Astrocyte (in vitro differentiated cells and primary cell): ENCODE measurements around the gene CCNT2. TPM values are rescaled to one million over a fixed set of nuclear protein-coding genes. Genes with fewer than 3 reads are reported as not detected.

ENCODE experiments used
- DNase-seq: peaks from one replicate; pipeline ENCODE4 v3.0.0-alpha.2; 2010; ENCODE audit warnings: low read depth
- FAIRE-seq: peaks from 2 replicates; lab custom pipeline; 2011; peaks lifted over from hg19 to GRCh38; lab: Jason Lieb, UNC
- H2AFZ ChIP-seq: 2 replicates; pipeline ENCODE4 v1.6.0; 2012; ENCODE audit warnings: low read depth, low read length, inconsistent platforms
- H3K27ac ChIP-seq: 2 replicates; pipeline ENCODE4 v1.5.1; 2011; ENCODE audit warnings: low read depth, low read length, inconsistent platforms
- H3K27me3 ChIP-seq: 2 replicates; pipeline ENCODE4 v1.6.0; 2011; ENCODE audit warnings: low read length, inconsistent platforms; ENCODE audit not compliant: insufficient read depth
- H3K36me3 ChIP-seq: 2 replicates; pipeline ENCODE4 v1.5.1; 2011; ENCODE audit warnings: low read length, inconsistent platforms; ENCODE audit not compliant: insufficient read depth
- H3K4me1 ChIP-seq: 2 replicates; pipeline ENCODE4 v1.5.1; 2011; ENCODE audit warnings: low read length, inconsistent platforms; ENCODE audit not compliant: insufficient read depth
- H3K4me2 ChIP-seq: 2 replicates; pipeline ENCODE4 v1.6.0; 2012; ENCODE audit warnings: low read length, inconsistent platforms
- H3K4me3 ChIP-seq: 2 replicates; pipeline ENCODE4 v1.5.1; 2011; ENCODE audit warnings: low read depth, mild to moderate bottlenecking, low read length, inconsistent platforms; ENCODE audit not compliant: insufficient read depth
- H3K79me2 ChIP-seq: 2 replicates; pipeline ENCODE4 v1.6.0; 2012; ENCODE audit warnings: mild to moderate bottlenecking, low read length, inconsistent platforms; ENCODE audit not compliant: insufficient read depth
- H3K9ac ChIP-seq: 2 replicates; pipeline ENCODE4 v1.6.0; 2012; ENCODE audit warnings: mild to moderate bottlenecking, low read length, inconsistent platforms
- H3K9me3 ChIP-seq: 2 replicates; pipeline ENCODE4 v1.5.1; 2012; ENCODE audit warnings: low read depth, mild to moderate bottlenecking, low read length, inconsistent platforms; ENCODE audit not compliant: insufficient read depth
- H4K20me1 ChIP-seq: 2 replicates; pipeline ENCODE4 v1.6.0; 2012; ENCODE audit warnings: low read length, inconsistent platforms; ENCODE audit not compliant: insufficient read depth
- H3K27ac Mint-ChIP-seq: one replicate; pipeline ENCODE4 v1.8.0; 2021; ENCODE audit warnings: mild to moderate bottlenecking, mixed read lengths; ENCODE audit not compliant: unreplicated experiment
- H3K27me3 Mint-ChIP-seq: one replicate; pipeline ENCODE4 v1.8.0; 2021; ENCODE audit warnings: low read depth, mixed read lengths; ENCODE audit not compliant: unreplicated experiment
- H3K36me3 Mint-ChIP-seq: one replicate; pipeline ENCODE4 v1.8.0; 2021; ENCODE audit warnings: low read depth, mixed read lengths; ENCODE audit not compliant: unreplicated experiment
- H3K4me1 Mint-ChIP-seq: one replicate; pipeline ENCODE4 v1.8.0; 2021; ENCODE audit warnings: low read depth, mixed read lengths; ENCODE audit not compliant: unreplicated experiment
- H3K4me3 Mint-ChIP-seq: one replicate; pipeline ENCODE4 v1.8.0; 2021; ENCODE audit warnings: mild to moderate bottlenecking, moderate library complexity, mixed read lengths; ENCODE audit not compliant: unreplicated experiment
- H3K9me3 Mint-ChIP-seq: one replicate; pipeline ENCODE4 v1.8.0; 2021; ENCODE audit warnings: mild to moderate bottlenecking, mixed read lengths; ENCODE audit not compliant: unreplicated experiment
- EZH2 ChIP-seq: IDR thresholded peaks from 2 replicates; pipeline ENCODE4 v1.6.1; 2012; ENCODE audit warnings: mild to moderate bottlenecking, low read length, inconsistent platforms; ENCODE audit not compliant: insufficient read depth
- total RNA-seq: library from RNA; stranded (reverse); gene quantifications from 2 replicates; pipeline ENCODE4 v1.2.1, GENCODE V29; 2021
- TF ChIP-seq, protein P1 (sequence below): IDR thresholded peaks from 2 replicates; pipeline ENCODE4 v1.5.1; 2011; ENCODE audit warnings: low read depth, mild to moderate bottlenecking, inconsistent platforms, low read length, moderate library complexity; ENCODE audit not compliant: insufficient read depth

Gene CCNT2
- total RNA-seq, 1 donor from 2014 or later = 33.2 TPM

DNA sequence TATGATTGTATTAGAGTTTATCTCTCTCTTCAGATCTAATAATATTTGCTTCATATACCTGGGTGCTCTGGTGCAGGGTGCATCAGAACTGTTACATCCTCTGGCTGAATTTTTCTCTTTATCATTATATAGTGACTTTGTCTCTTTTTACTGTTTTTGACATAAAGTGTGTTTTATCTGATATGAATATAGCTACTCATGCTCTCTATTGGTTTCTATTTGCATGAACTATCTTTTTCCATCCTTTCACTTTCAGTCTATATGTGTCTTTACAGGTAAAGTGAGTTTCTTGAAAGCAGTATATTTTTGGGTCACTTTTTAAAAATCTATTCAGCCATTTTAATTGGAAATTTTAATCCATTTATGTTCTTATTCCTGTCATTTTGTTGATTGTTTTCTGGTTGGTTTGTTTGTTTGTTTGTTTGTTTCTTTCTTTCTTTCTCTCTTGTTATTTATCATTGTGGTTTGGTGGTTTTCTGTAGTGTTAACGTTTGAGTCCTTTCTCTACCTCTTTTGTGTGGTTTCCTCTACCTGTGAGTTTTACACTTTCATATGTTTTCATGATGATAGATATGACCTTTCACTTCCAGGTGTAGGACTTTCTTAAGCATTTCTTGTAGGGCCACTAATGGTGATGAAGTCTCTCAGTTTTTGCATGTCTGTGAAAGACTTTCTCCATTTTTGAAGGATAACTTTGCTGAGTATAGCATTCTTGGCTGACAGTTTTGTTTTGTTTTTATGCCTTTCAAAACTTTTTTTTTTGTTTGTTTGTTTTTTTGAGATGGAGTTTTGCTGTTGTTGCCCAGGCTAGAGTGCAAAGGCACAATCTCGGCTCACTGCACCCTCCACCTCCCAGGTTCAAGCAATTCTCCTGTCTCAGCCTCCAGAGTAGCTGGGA, 54.9 kb downstream of the CCNT2 start:
- peaks cover 28% of the 10 kb centered on the region for H3K9me3 Mint-ChIP-seq
- DNase-seq = no peak
- FAIRE-seq = no peak
- Histone ChIP-seq H3K9me3 (no peaks in the 10 kb centered on the region), H3K36me3 (no peaks in the 10 kb centered on the region), H3K4me1 (no peaks in the 10 kb centered on the region), H3K79me2 (no peaks in the 10 kb centered on the region), H2AFZ (no peak overlapping the region), H4K20me1 (no peaks in the 10 kb centered on the region), H3K27me3 (no peaks in the 10 kb centered on the region), H3K9ac (no peak overlapping the region), H3K4me2 (no peak overlapping the region), H3K27ac (no peak overlapping the region), H3K4me3 (no peak overlapping the region)
- no peaks in the 10 kb centered on the region for H3K4me1 Mint-ChIP-seq
- H3K27me3 Mint-ChIP-seq = peaks cover 4% of the 10 kb centered on the region
- H3K27ac Mint-ChIP-seq = no peak overlapping the region
- peaks cover 3% of the 10 kb centered on the region for H3K36me3 Mint-ChIP-seq
- no peak for TF ChIP-seq EZH2
- TF ChIP-seq, protein P1, sequence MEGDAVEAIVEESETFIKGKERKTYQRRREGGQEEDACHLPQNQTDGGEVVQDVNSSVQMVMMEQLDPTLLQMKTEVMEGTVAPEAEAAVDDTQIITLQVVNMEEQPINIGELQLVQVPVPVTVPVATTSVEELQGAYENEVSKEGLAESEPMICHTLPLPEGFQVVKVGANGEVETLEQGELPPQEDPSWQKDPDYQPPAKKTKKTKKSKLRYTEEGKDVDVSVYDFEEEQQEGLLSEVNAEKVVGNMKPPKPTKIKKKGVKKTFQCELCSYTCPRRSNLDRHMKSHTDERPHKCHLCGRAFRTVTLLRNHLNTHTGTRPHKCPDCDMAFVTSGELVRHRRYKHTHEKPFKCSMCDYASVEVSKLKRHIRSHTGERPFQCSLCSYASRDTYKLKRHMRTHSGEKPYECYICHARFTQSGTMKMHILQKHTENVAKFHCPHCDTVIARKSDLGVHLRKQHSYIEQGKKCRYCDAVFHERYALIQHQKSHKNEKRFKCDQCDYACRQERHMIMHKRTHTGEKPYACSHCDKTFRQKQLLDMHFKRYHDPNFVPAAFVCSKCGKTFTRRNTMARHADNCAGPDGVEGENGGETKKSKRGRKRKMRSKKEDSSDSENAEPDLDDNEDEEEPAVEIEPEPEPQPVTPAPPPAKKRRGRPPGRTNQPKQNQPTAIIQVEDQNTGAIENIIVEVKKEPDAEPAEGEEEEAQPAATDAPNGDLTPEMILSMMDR = no peak
- H3K4me3 Mint-ChIP-seq = no peak overlapping the region

DNA sequence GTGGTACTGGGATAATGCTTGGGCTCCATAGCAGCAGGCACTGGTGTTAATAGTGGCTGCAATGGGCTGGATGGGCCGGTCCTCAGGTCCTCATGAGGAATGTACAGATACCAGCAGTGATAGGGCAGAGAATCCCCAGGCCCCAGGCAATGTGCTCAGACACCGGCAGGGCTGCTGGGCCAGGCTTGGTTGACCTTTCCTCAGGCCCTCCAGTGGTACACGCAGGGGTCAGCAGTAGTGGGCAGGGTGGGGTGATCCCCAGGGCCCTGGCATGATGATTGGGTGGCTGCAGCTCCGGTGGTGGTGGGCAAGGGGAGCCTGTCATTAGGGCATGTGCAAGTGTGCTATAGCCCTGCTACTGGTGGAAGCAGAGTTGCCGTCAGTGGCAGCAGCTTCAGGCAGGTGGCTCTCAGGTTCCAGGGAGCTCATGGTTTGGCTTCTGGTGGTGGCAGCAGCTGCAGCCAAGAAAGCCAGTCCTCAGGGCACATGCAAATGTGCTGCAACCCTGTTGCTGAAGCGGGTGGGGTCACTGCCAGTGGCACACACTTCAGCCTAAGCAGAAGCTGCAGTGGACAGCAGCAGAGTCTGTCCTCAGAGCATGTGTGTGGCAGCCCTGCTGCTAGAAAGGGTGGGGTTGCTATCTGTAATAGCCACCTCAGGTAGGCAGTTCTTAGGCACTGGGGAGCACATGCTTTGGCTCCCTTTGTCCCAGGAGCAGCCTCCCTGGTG, 56.8 kb downstream of the CCNT2 start:
- FAIRE-seq (no peak), DNase-seq (no peak)
- no peak overlapping the region for H3K4me3 ChIP-seq
- H3K4me2 ChIP-seq = no peak overlapping the region
- Mint-ChIP-seq H3K4me3 (no peak overlapping the region), H3K36me3 (no peaks in the 10 kb centered on the region), H3K27ac (no peak overlapping the region), H3K9me3 (peaks cover 24% of the 10 kb centered on the region), H3K27me3 (peaks cover 8% of the 10 kb centered on the region), H3K4me1 (no peaks in the 10 kb centered on the region)
- TF ChIP-seq, protein P1 = no peak
- TF ChIP-seq EZH2 = no peak
- H3K36me3 ChIP-seq = no peaks in the 10 kb centered on the region
- no peaks in the 10 kb centered on the region for H3K79me2 ChIP-seq
- H4K20me1 ChIP-seq = no peaks in the 10 kb centered on the region
- H3K27ac ChIP-seq = no peak overlapping the region
- no peak overlapping the region for H3K9ac ChIP-seq
- no peaks in the 10 kb centered on the region for H3K4me1 ChIP-seq
- H3K27me3 ChIP-seq = no peaks in the 10 kb centered on the region
- H3K9me3 ChIP-seq = no peaks in the 10 kb centered on the region
- H2AFZ ChIP-seq = no peak overlapping the region
